ENCODE measurements around the gene ABTB1.
"Not testable (repeated sequence)": the region's sequence is repeated elsewhere in the genome, so short reads cannot be mapped to it uniquely, and the experiment has no call there.

The ABTB1 gene

DNA sequence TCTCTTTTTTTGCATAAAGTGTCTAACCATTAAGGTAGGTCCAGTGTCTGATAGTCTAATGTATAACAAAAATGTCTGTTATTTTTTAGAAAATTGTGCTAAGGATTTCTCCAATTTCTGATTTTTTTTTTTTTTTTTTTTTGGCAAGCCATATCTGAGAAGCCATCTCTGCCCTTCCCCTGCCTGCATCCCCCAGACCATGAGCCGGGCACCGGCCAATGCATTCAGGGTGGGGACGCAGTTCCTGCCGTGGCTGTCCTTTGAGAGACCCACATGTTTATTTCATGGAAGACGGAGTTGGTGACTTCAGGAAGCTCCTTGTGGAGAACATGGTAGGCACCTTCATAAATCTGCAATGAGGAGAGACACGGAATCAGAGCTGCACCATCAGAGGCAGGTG is 19.2 kb downstream of the ABTB1 start:
- Mint-ChIP-seq H3K4me1 (peaks cover 18% of the 10 kb centered on the region), H3K4me3 (no peak overlapping the region), H3K9me3 (no peaks in the 10 kb centered on the region), H3K27me3 (peaks cover 2% of the 10 kb centered on the region), H3K27ac (no peak overlapping the region), H3K36me3 (no peaks in the 10 kb centered on the region)
- no peak for DNase-seq (ENCODE audit: low spot score in 2 of 2)
- ATAC-seq (ENCODE audit: low read depth), result no peak

DNA sequence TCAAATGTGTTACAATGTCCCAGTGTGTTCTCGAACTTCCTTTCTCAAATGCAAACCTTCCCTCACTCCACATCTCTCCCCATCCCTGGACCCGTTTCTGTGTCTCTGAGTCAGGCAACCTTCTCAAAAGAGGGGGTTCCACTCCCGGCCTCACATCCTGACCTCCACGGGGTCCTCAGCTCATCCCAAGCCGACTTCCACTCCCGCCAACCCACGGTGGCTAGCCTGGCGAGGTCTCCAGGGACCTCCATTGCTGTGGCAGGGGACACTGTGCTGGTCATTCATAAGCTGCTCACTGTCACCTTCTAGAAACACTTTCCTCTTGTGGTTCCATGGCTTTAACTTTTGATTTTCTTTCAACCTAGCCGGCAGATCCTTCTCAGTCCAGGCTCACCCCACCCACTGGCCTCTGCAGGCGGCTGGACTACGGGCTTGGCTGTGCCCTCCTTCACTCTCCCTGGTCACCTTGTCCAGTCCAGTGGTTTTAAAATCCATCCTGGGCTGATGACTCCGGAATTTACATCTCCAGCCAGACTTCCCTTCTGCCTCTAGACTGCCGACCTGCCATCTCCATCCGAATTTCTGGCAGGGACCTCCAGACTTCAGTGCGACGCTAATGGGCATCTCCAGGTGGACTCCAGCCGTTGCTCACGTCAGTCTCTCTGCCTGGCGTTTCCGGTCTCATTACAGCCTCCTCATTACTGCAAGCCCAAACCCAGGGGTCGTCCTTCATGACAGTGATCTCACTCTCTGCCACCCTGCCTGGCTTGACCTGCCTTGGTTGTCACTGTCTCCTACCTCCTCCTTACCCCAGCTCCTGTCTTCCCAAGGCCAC is 20.0 kb downstream of the ABTB1 start:
- no peaks in the 10 kb centered on the region for H3K9me3 Mint-ChIP-seq
- H3K4me3 Mint-ChIP-seq, result peak overlapping the region; percentile 7
- peaks cover 21% of the 10 kb centered on the region for H3K4me1 Mint-ChIP-seq
- ATAC-seq (ENCODE audit: low read depth) (no peak), DNase-seq (ENCODE audit: low spot score in 2 of 2) (no peak)
- H3K36me3 Mint-ChIP-seq, result no peaks in the 10 kb centered on the region
- no peak overlapping the region for H3K27ac Mint-ChIP-seq
- peaks cover 2% of the 10 kb centered on the region for H3K27me3 Mint-ChIP-seq

DNA sequence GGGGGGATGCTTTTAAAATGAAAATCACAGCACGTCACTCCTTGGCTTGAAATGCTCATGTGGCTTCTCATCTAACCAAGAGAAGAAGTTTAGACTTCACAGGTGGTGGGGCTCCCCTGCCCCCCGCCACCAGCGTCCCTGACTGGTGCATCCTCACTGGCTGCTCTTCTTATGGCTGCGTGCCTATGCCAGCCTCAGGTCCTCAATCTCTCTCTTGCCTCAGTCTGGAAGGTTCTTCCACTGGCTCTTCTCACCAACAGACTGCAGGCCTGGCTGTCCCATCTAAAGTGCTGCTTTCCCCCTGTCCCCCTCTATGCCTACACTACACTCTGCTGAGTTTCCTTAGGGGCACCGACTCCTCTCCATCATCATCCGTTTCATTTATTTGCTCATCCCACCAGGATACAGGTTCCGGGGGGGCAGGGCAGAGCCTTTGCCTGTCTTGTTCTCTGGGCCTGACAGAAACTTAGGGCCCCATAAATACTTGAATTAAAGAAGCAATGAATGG is 20.6 kb downstream of the ABTB1 start:
- H3K4me3 Mint-ChIP-seq, result no peak overlapping the region

DNA sequence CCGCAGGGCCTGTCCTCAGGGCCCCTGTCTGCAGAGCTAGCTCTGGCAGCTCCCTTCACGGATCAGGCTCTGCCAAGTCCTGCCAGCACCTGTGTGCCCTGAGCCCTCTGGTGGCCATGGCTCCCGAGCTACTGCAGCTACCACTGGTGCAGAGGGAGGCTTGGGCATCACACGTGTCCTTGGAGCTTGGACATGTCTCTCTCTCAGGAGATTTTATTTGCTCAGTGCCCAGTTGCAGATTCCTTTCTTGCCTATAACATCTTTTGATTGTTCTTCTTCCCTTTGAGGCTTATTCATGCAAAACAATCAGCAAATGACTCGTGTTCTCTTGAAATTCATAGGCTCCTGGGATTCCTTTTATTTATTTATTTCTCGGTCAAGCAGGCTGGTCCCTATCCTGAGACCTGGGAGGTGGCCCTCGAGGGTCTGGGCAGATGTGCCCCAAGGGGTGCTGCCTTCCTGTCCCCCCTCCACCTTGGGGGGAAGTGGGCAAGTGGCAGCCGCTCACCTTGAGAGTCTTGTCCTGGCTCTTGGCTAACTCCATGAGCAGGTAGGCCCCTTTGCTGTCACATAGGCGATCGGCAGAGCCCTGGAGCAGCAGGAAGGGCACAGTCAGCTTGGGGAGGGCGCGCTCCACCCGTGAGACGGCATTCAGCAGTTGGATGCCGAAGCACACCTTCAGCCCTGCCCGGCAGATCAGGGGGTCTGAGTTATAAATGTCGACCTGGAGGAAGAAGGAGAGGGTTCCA is 21.9 kb downstream of the ABTB1 start:
- no peaks in the 10 kb centered on the region for H3K36me3 Mint-ChIP-seq
- no peak overlapping the region for H3K4me3 Mint-ChIP-seq
- DNase-seq (ENCODE audit: low spot score in 2 of 2) (no peak), ATAC-seq (ENCODE audit: low read depth) (peak; percentile 40)
- no peak overlapping the region for H3K27ac Mint-ChIP-seq
- H3K27me3 Mint-ChIP-seq, result peaks cover 2% of the 10 kb centered on the region
- H3K4me1 Mint-ChIP-seq, result peaks cover 26% of the 10 kb centered on the region
- no peaks in the 10 kb centered on the region for H3K9me3 Mint-ChIP-seq

More for the DNA sequence above, 20.6 kb downstream of the ABTB1 start:
- peaks cover 23% of the 10 kb centered on the region for H3K4me1 Mint-ChIP-seq
- ATAC-seq (ENCODE audit: low read depth), result no peak
- no peak for DNase-seq (ENCODE audit: low spot score in 2 of 2)
- no peaks in the 10 kb centered on the region for H3K9me3 Mint-ChIP-seq
- H3K27ac Mint-ChIP-seq, result no peak overlapping the region
- H3K27me3 Mint-ChIP-seq, result peaks cover 2% of the 10 kb centered on the region
- H3K36me3 Mint-ChIP-seq, result no peaks in the 10 kb centered on the region

DNA sequence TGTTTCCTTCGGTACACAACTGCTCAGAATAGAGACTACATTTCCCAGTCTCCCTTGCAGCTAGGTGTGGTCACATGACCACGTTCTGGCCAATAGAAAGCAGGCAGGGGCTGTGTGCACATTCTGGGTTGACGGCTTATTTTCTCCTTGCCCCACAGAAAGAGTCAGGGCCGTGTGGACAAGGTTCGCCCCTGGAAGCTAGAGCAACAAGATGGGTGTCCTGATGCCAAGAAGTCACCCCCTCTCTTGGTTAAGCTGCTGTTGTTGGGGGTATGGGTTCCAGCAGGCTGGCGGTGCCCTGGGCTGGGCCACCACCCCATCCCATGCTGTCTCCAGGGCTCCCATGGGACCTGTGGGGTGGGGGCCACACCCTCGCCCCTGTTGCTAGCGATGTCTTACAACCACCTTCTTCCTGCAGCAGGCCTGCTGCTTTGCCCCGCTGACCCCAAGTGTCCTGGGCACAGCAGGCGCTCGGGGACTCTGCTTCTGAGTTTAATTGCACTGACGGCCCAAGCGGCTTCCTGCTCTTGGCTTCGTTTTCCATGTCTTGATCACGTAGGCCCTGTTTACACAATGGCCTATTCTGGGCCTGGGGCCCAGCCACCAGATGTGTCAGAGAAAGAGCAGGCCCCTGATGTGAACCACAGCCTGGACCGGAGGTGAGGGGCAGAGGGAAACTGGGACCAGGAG is 24.9 kb downstream of the ABTB1 start:
- DNase-seq (ENCODE audit: low spot score in 2 of 2), result peak; percentile 52 to 62
- Mint-ChIP-seq H3K9me3 (no peaks in the 10 kb centered on the region), H3K27me3 (peaks cover 2% of the 10 kb centered on the region), H3K36me3 (no peaks in the 10 kb centered on the region), H3K4me1 (peaks cover 21% of the 10 kb centered on the region), H3K27ac (peak overlapping the region; percentile 68), H3K4me3 (peak overlapping the region; percentile 81)
- peak; percentile 94 for ATAC-seq (ENCODE audit: low read depth)

DNA sequence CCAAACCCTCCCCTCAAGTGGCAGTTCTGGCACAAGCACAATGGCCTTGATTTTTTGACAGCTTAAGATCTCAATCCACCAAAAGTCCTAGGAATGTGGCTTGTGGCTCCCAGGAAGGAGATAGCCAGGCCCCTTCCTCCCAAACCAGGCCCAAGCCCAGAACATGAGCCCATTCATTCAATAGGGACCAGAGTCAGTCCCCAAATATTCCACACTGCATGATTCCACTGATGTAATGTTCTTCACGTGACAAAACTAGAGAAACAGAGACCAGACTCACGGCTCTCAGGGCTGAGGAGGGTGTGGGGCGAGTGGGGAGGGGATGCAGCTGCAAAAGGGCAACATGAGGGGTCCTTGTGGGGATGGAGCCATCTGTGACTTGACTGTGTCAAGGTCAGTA is 25.5 kb downstream of the ABTB1 start:
- no peak for ATAC-seq (ENCODE audit: low read depth)
- H3K27ac Mint-ChIP-seq, result peak overlapping the region; percentile 68
- H3K36me3 Mint-ChIP-seq, result no peaks in the 10 kb centered on the region
- H3K27me3 Mint-ChIP-seq, result peaks cover 2% of the 10 kb centered on the region
- peaks cover 1% of the 10 kb centered on the region for H3K9me3 Mint-ChIP-seq
- peak overlapping the region; percentile 11 for H3K4me3 Mint-ChIP-seq
- peaks cover 16% of the 10 kb centered on the region for H3K4me1 Mint-ChIP-seq
- no peak for DNase-seq (ENCODE audit: low spot score in 2 of 2)

DNA sequence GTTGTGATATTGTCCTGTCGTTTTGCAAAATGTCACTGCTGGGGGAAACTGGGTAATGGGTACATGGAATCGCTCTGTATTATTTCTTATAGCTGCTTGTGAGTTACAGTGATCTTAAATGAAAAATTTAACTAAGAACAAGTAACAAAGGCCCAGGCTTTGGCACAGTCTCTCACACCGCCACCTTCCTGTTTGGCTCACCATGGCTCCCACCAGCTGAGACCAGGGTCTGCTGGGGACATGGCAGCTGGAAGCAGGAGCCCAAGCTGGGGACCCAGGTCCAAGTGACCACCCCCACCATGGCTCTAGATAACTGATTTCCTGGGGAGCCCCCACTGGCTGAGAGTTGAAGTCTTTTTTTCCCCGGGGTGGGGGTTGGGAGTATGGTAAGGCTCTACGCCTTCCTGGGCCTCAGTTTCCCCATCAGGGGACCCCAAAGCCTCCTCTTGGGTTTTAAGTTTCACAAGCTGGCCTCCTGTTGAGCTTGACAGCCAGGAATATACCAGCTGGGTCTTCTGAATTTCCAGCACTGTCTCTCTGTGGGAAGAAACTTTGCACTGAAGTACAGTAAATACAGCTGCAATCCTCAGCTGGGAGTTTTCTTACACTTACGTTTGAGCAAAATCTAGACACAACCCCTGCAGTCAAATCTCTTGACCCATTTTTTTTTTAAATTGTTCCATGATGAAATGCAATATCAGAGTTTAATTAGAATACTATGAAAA is 26.1 kb downstream of the ABTB1 start:
- DNase-seq (ENCODE audit: low spot score in 2 of 2) (no peak), ATAC-seq (ENCODE audit: low read depth) (no peak)
- H3K4me3 Mint-ChIP-seq, result no peak overlapping the region

DNA sequence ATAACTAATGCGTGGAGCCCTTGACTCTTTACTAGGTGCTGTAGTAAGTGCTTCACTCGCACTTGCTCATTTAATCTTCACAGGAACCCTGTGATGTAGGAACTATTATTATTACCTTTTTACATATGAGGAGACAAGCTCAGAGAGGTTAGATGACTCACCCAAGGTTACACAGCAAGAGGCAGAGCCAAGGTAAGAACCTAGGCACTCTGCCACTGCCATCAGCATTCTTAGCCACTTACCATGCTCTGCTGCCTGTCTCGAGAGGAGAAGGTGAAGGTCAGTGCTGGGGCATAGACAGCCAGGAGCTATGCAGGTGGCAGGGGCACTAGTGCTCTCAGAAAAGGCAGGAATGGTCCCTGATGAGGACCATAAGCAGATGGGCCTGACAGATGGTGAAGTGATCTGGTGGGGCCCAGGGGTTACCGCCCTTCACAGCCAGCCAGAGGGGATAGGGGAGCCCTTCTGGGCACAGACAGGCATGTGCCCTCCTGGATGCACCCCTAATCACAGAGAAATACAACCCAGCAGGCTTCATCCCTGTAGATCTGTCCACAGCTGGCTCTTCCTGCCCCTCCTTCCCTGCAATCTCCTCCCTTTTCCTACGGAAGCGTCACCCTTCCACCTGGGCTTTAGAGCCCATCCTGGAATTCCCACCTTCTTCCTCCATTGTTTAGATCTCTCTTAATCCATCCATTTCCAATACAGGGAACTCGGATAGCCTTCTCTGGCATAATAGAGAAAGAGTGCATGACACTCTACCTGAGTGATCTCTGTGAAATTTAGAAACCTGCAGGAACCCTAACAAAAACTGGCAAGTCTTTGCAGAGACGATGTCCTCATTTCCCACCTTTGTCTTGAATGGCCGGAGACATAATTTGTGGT is 26.9 kb downstream of the ABTB1 start:
- Mint-ChIP-seq H3K36me3 (peaks cover 2% of the 10 kb centered on the region), H3K27me3 (peaks cover 2% of the 10 kb centered on the region), H3K9me3 (peaks cover 5% of the 10 kb centered on the region), H3K27ac (no peak overlapping the region), H3K4me1 (peaks cover 12% of the 10 kb centered on the region), H3K4me3 (no peak overlapping the region)
- ATAC-seq (ENCODE audit: low read depth) (no peak), DNase-seq (ENCODE audit: low spot score in 2 of 2) (no peak)

More for the DNA sequence above, 26.1 kb downstream of the ABTB1 start:
- Mint-ChIP-seq H3K27ac (no peak overlapping the region), H3K9me3 (peaks cover 5% of the 10 kb centered on the region), H3K27me3 (peaks cover 2% of the 10 kb centered on the region), H3K4me1 (peaks cover 13% of the 10 kb centered on the region), H3K36me3 (no peaks in the 10 kb centered on the region)

DNA sequence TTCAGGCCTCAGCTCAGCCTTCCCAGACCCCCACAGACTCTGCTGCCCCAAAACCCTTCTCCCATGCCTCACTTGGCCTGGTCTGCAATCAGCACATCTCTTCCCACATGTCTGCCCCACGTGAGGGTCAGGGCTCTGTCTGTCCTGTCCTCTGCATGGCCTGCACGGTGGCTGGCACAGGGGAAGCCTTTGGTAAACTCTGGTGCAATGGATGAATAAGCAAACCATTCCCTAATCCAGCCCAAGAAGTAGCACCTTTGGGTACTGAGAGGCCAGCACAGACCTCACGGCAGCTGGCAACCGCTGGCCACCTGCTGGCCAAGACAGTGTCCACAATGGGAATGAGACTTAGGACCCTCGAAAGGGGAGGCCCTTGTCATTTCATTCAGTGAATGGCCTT is 27.7 kb downstream of the ABTB1 start:
- Mint-ChIP-seq H3K4me3 (no peak overlapping the region), H3K27ac (no peak overlapping the region), H3K27me3 (peaks cover 2% of the 10 kb centered on the region), H3K9me3 (peaks cover 8% of the 10 kb centered on the region), H3K4me1 (peaks cover 12% of the 10 kb centered on the region), H3K36me3 (peaks cover 2% of the 10 kb centered on the region)
- ATAC-seq (ENCODE audit: low read depth) (no peak), DNase-seq (ENCODE audit: low spot score in 2 of 2) (no peak)

DNA sequence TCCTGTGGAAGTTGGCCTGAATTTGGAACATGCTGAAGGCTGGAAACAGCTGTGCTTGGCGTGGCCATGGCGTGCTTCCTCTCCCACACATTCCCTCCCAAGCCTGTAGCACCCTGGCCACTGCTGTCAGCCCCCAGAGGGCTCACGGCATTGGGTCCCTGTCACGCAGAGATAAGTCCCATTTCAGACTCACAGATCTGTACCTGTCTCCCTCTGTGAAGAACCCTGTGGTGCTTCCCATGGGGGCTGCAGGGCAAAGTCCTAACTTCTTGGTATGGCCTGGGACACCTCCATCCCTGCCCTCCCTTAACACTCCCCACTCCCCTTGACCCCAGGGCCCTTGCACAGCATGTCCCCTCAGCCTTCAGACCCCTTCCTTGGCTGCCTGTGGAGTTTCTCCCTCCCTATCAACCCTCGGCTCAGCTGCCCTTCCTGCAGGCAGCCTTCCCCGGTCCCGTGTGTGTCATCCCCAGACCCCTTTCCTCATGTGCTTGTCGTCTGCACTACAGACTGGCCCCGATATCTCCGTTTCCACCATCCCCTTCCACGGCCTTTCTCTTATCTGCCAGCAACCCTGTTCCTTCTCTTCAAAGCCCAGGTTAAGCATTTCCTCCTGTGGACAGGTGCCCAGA is 28.6 kb downstream of the ABTB1 start:
- H3K27ac Mint-ChIP-seq, result no peak overlapping the region
- H3K9me3 Mint-ChIP-seq, result peaks cover 8% of the 10 kb centered on the region
- ATAC-seq (ENCODE audit: low read depth) (no peak), DNase-seq (ENCODE audit: low spot score in 2 of 2) (no peak)
- H3K4me3 Mint-ChIP-seq, result no peak overlapping the region
- H3K27me3 Mint-ChIP-seq, result no peaks in the 10 kb centered on the region
- H3K4me1 Mint-ChIP-seq, result peaks cover 10% of the 10 kb centered on the region
- peaks cover 2% of the 10 kb centered on the region for H3K36me3 Mint-ChIP-seq

DNA sequence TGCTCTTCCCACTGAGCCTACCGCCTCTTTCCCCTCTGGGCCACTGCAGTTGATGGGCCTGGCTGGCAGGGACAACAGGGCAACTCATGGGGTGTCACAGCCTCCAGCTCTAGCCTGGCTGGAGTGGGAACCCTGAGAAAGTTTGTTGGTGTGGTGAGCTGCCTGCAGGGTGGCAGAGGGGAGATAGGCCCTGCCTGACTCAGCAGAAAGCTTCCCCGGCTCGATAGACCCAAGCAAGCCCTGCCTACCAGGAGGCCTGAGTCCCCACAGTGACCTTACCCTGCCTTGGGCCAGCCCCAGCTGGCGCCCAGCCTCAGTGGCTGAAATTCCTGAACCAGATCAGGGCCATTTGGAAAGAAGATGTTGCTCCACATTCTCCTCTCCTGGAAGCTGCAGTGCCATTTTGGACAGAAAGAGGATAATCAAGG is 29.4 kb downstream of the ABTB1 start:
- H3K4me1 Mint-ChIP-seq, result peaks cover 10% of the 10 kb centered on the region
- H3K4me3 Mint-ChIP-seq, result no peak overlapping the region
- DNase-seq (ENCODE audit: low spot score in 2 of 2), result no peak
- no peaks in the 10 kb centered on the region for H3K27me3 Mint-ChIP-seq
- H3K9me3 Mint-ChIP-seq, result peaks cover 8% of the 10 kb centered on the region
- no peak for ATAC-seq (ENCODE audit: low read depth)
- no peak overlapping the region for H3K27ac Mint-ChIP-seq
- peaks cover 2% of the 10 kb centered on the region for H3K36me3 Mint-ChIP-seq

DNA sequence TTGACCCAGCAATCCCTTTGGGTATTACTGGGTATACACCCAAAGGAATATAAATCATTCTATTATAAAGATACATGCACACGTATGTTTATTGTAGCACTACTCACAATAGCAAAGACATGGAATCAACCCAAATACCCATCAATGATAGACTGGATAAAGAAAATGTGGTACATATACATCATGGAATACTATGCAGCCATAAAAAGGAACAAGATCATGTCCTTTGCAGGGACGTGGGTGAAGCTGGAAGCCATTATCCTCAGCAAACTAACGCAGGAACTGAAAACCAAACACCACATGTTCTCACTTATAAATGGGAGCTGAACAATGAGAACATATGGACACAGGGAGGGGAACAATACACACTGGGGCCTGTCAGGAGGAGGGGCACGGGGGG is 32.1 kb downstream of the ABTB1 start:
- not testable (repeated sequence) for H3K4me3 Mint-ChIP-seq; H3K4me1 Mint-ChIP-seq; H3K9me3 Mint-ChIP-seq; DNase-seq (ENCODE audit: low spot score in 2 of 2); H3K27me3 Mint-ChIP-seq; H3K36me3 Mint-ChIP-seq; H3K27ac Mint-ChIP-seq; ATAC-seq (ENCODE audit: low read depth)

Measured in memory B cell (primary cell).